GOT3 (cell line): Measurements from ENCODE around the gene CYP51A1.
"Not testable (repeated sequence)": the region's sequence is repeated elsewhere in the genome, so short reads cannot be mapped to it uniquely, and the experiment has no call there.

Source experiments
- DNase-seq: peaks from one replicate; lab custom pipeline; 2025; ENCODE audit warnings: mixed read lengths; lab: John Stamatoyannopoulos, UW

CYP51A1 gene

GRCh38 chr7:92134271-92135051, at the start of gene CYP51A1:
Gene CYP51A1 (minus strand): TSS chr7:92134477. CDS start chr7:92134364, 113 bp downstream.
- peak; percentile 93 for DNase-seq

- peak; percentile 27 for DNase-seq
Measured at GRCh38 chr7:92178928-92179924, 44.9 kb upstream of the CYP51A1 start, which contains the start of gene LRRD1. Gene LRRD1 (minus strand): TSS chr7:92179142. CDS start chr7:92165202, 13,940 bp downstream.

GRCh38 chr7:92177362-92177761, 43.1 kb upstream of the CYP51A1 start:
- DNase-seq = no peak

- DNase-seq = not testable (repeated sequence)
Measured at GRCh38 chr7:92169529-92169928, 35.3 kb upstream of the CYP51A1 start.

GRCh38 chr7:92161271-92161670, 27.0 kb upstream of the CYP51A1 start:
- no peak for DNase-seq

GRCh38 chr7:92158660-92159575, 24.6 kb upstream of the CYP51A1 start:
- DNase-seq = no peak

GRCh38 chr7:92156990-92157389, 22.7 kb upstream of the CYP51A1 start:
- no peak for DNase-seq

- no peak for DNase-seq
Measured at GRCh38 chr7:92155108-92155739, 20.9 kb upstream of the CYP51A1 start.

- no peak for DNase-seq
Measured at GRCh38 chr7:92150450-92151017, 16.3 kb upstream of the CYP51A1 start.

GRCh38 chr7:92149736-92150239, 15.5 kb upstream of the CYP51A1 start:
- no peak for DNase-seq

- DNase-seq = not testable (repeated sequence)
Measured at GRCh38 chr7:92143192-92143880, 9.1 kb upstream of the CYP51A1 start.

GRCh38 chr7:92142791-92143190, 8.5 kb upstream of the CYP51A1 start:
- not testable (repeated sequence) for DNase-seq

GRCh38 chr7:92141161-92141560, 6.9 kb upstream of the CYP51A1 start:
- DNase-seq = no peak

GRCh38 chr7:92137557-92137956, 3.3 kb upstream of the CYP51A1 start:
- no peak for DNase-seq

- DNase-seq = no peak
Measured at GRCh38 chr7:92135052-92135889, 994 bp upstream of the CYP51A1 start.

- DNase-seq = no peak
Measured at GRCh38 chr7:92133737-92134270, 473 bp downstream of the CYP51A1 start.

- DNase-seq = no peak
Measured at GRCh38 chr7:92133133-92133736, 1.0 kb downstream of the CYP51A1 start.

- no peak for DNase-seq
Measured at GRCh38 chr7:92131764-92132330, 2.4 kb downstream of the CYP51A1 start.
